ENCODE results near the gene SRD5A1.
A peak's percentile ranks its signal among the peaks of the same experiment; 100 is the strongest.

The SRD5A1 gene

GRCh38 chr5:6692906-6693305, 59.7 kb downstream of the SRD5A1 start:
- DNase-seq = no peak

- no peak for DNase-seq
Measured at GRCh38 chr5:6698696-6699095, 65.5 kb downstream of the SRD5A1 start.

- DNase-seq = no peak
Measured at GRCh38 chr5:6699357-6699756, 66.1 kb downstream of the SRD5A1 start.

- no peak for DNase-seq
Measured at GRCh38 chr5:6700074-6700684, 66.9 kb downstream of the SRD5A1 start.

GRCh38 chr5:6700685-6701355, 67.6 kb downstream of the SRD5A1 start:
- no peak for DNase-seq

- no peak for DNase-seq
Measured at GRCh38 chr5:6701491-6701890, 68.3 kb downstream of the SRD5A1 start.

- no peak for DNase-seq
Measured at GRCh38 chr5:6702633-6703032, 69.4 kb downstream of the SRD5A1 start.

- no peak for DNase-seq
Measured at GRCh38 chr5:6703806-6704205, 70.6 kb downstream of the SRD5A1 start.

- no peak for DNase-seq
Measured at GRCh38 chr5:6704361-6704851, 71.2 kb downstream of the SRD5A1 start.

GRCh38 chr5:6705088-6705487, 71.8 kb downstream of the SRD5A1 start:
- no peak for DNase-seq

- DNase-seq = no peak
Measured at GRCh38 chr5:6705959-6706358, 72.7 kb downstream of the SRD5A1 start.

GRCh38 chr5:6707852-6708251, 74.6 kb downstream of the SRD5A1 start:
- DNase-seq = no peak

- no peak for DNase-seq
Measured at GRCh38 chr5:6708814-6709213, 75.6 kb downstream of the SRD5A1 start.

- no peak for DNase-seq
Measured at GRCh38 chr5:6710070-6710469, 76.8 kb downstream of the SRD5A1 start.

- no peak for DNase-seq
Measured at GRCh38 chr5:6710551-6711318, 77.5 kb downstream of the SRD5A1 start.

- DNase-seq = no peak
Measured at GRCh38 chr5:6711409-6712141, 78.3 kb downstream of the SRD5A1 start.

GRCh38 chr5:6712142-6712576, 78.9 kb downstream of the SRD5A1 start:
- no peak for DNase-seq

- DNase-seq = peak; percentile 97
Measured at GRCh38 chr5:6712577-6713273, 79.5 kb downstream of the SRD5A1 start.

- no peak for DNase-seq
Measured at GRCh38 chr5:6713274-6714225, 80.3 kb downstream of the SRD5A1 start, which contains the start of gene TENT4A. Gene TENT4A, plus strand, starts transcription at chr5:6713432. Its CDS starts 552 bp downstream, at chr5:6713984.

GRCh38 chr5:6714226-6715041, 81.2 kb downstream of the SRD5A1 start:
- DNase-seq = no peak
